Dendritic cell treated with granulocyte-macrophage colony-stimulating factor and Interleukin-4, amounts not matched to agents 40 ng/mL and 50 ng/mL, for 4 days (primary cell): ENCODE data around the gene ADD3.

Experiments
- H3K27ac Mint-ChIP-seq: one replicate; pipeline ENCODE4 v1.8.0; 2022; ENCODE audit warnings: mild to moderate bottlenecking, mixed read lengths
- H3K27me3 Mint-ChIP-seq: one replicate; pipeline ENCODE4 v1.8.0; 2022; ENCODE audit warnings: mild to moderate bottlenecking, mixed read lengths
- H3K36me3 Mint-ChIP-seq: one replicate; pipeline ENCODE4 v1.8.0; 2022; ENCODE audit warnings: low read depth, mixed read lengths
- H3K4me1 Mint-ChIP-seq: one replicate; pipeline ENCODE4 v1.8.0; 2022; ENCODE audit warnings: low read depth, mixed read lengths
- H3K4me3 Mint-ChIP-seq: one replicate; pipeline ENCODE4 v1.8.0; 2022; ENCODE audit warnings: mild to moderate bottlenecking, moderate library complexity, mixed read lengths
- H3K9me3 Mint-ChIP-seq: one replicate; pipeline ENCODE4 v1.8.0; 2022; ENCODE audit warnings: mixed read lengths
- intact Hi-C: fragments of 100-400 bp; cut with micrococcal nuclease; formaldehyde crosslinking; loops from one replicate; pipeline ENCODE4 v1.15.0; 2022

Gene ADD3

DNA sequence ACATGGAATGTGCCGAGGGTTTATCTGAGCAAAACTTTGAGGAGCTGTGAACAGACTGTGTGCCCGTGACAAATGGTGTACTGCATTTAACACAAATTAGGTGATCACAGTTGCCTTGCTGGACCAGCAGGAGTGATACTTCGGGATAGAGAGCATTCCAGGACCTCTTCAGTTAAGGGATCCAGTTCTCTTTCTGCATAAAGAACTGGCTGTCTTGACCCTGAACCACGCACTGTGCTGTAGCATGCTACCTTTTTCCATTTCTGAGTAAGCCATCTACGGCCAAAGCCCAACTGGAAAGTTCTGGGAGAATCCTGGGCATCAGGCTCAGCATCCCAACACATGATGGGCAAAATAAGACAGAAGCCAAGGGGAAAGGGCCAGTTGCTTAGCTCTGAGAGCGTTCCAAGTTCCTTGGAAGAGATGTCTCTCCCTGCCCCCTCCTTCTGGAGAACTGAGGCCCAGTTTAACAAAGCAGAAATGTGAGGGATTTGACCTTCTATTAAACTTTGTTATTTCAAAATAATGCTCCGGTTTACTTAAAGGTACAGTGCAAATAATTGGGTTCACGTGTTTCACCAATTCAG, 37.9 kb upstream of the ADD3 start:
- Mint-ChIP-seq H3K9me3 (no peaks in the 10 kb centered on the region), H3K36me3 (no peaks in the 10 kb centered on the region)

DNA sequence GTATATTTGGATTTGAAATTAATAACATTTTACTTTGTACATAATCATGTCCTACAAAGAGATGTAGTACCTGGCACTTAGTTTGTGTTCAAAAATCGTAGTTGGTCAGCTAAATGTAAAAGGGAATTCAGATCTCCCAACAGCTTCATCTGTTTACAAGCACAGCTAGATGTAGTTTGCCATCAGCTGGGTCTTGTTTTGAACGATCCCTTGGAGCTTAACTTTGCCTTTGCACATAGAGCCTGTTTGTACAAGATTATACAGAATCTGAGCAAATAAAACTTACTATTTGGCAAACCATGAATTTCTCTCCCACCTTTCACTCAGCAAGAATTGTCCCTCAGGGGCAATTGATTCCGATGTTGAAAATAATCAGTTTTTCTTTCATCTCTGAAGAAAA, 36.1 kb upstream of the ADD3 start:
- Mint-ChIP-seq H3K9me3 (no peaks in the 10 kb centered on the region), H3K4me3 (no peak overlapping the region), H3K27me3 (no peaks in the 10 kb centered on the region), H3K4me1 (peaks cover 9% of the 10 kb centered on the region), H3K27ac (no peak overlapping the region), H3K36me3 (no peaks in the 10 kb centered on the region)
- intact Hi-C loops, result no loop called here

More for the DNA sequence above, 37.9 kb upstream of the ADD3 start:
- intact Hi-C loops, result no loop called here
- Mint-ChIP-seq H3K4me1 (peaks cover 9% of the 10 kb centered on the region), H3K27me3 (no peaks in the 10 kb centered on the region), H3K4me3 (no peak overlapping the region), H3K27ac (no peak overlapping the region)

- Mint-ChIP-seq H3K4me1 (peaks cover 10% of the 10 kb centered on the region), H3K27me3 (no peaks in the 10 kb centered on the region), H3K9me3 (no peaks in the 10 kb centered on the region), H3K27ac (no peak overlapping the region), H3K36me3 (no peaks in the 10 kb centered on the region), H3K4me3 (no peak overlapping the region)
- intact Hi-C loops, result no loop called here
Measured at GRCh38 chr10:109972372-109973001, 35.3 kb upstream of the ADD3 start.

- no peaks in the 10 kb centered on the region for H3K9me3 Mint-ChIP-seq
- no peak overlapping the region for H3K27ac Mint-ChIP-seq
- no peaks in the 10 kb centered on the region for H3K27me3 Mint-ChIP-seq
- no peak overlapping the region for H3K4me3 Mint-ChIP-seq
- no peaks in the 10 kb centered on the region for H3K36me3 Mint-ChIP-seq
- intact Hi-C loops, result no loop called here
- peaks cover 17% of the 10 kb centered on the region for H3K4me1 Mint-ChIP-seq
Measured at GRCh38 chr10:109973326-109973829, 34.4 kb upstream of the ADD3 start.

- intact Hi-C loops, result loop anchor here (5.0 kb wide), 1 partner anchor 143 kb away; no protein-coding TSS in a partner anchor
- Mint-ChIP-seq H3K27me3 (no peaks in the 10 kb centered on the region), H3K4me3 (no peak overlapping the region), H3K4me1 (peaks cover 8% of the 10 kb centered on the region), H3K36me3 (no peaks in the 10 kb centered on the region), H3K9me3 (no peaks in the 10 kb centered on the region), H3K27ac (no peak overlapping the region)
Measured at GRCh38 chr10:109974504-109975191, 33.1 kb upstream of the ADD3 start.

DNA sequence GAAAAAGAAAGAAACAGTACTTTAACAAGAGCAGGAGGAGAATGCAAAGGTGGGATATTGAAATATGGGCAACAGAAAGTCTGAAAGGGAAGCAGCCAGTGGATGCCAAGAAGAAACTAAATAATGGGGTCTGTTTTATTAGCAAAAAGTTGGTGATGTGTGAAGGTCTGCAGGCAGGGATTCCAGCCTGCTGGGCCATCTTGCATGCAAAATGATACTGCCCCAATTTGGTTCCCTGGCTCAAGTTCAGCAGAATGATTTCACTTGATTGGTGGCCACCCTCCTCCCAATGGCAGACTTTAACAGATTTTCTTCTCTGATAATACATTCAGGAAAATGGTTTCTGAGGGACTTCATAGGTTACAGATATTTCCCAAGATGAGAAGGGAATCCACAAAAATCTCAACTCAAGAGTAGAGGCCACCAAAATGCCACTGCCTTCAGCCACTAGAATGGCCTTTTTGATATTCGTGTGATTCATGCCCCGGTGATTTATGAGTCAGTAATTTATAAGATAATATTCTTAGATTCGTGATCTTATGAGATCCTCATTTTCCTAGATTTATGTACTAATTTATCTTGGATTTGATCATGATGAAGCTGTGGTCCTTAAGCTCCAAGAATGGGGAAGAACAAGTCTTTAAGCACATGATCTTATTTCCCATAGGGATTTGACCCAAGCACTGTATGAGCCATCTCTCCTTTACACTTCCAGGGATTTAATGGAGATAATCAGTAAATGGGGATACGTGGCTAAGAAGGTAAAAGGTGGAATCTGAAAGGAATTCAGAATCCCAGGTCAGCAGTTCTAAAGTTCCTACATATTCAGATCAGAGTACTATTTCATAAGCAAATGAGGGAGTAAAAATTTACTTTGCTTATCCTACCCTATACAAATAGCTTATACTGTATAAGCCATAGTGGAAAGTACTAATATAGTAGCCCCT, 32.3 kb upstream of the ADD3 start:
- no peaks in the 10 kb centered on the region for H3K9me3 Mint-ChIP-seq
- no peak overlapping the region for H3K4me3 Mint-ChIP-seq

GRCh38 chr10:109976681-109977080, 31.1 kb upstream of the ADD3 start:
- Mint-ChIP-seq H3K4me3 (no peak overlapping the region), H3K4me1 (peaks cover 10% of the 10 kb centered on the region), H3K9me3 (no peaks in the 10 kb centered on the region), H3K27me3 (no peaks in the 10 kb centered on the region), H3K27ac (no peak overlapping the region), H3K36me3 (no peaks in the 10 kb centered on the region)
- intact Hi-C loops, result loop anchor here (5.0 kb wide), 1 partner anchor 141 kb away; no protein-coding TSS in a partner anchor

More for the DNA sequence above, 32.3 kb upstream of the ADD3 start:
- Mint-ChIP-seq H3K27ac (no peak overlapping the region), H3K4me1 (peaks cover 8% of the 10 kb centered on the region), H3K36me3 (no peaks in the 10 kb centered on the region), H3K27me3 (no peaks in the 10 kb centered on the region)
- intact Hi-C loops, result loop anchor here (5.0 kb wide), 1 partner anchor 142 kb away; no protein-coding TSS in a partner anchor

GRCh38 chr10:109977382-109977806, 30.4 kb upstream of the ADD3 start:
- intact Hi-C loops, result loop anchor here (5.0 kb wide), 1 partner anchor 140 kb away; no protein-coding TSS in a partner anchor
- H3K27ac Mint-ChIP-seq, result no peak overlapping the region
- H3K9me3 Mint-ChIP-seq, result no peaks in the 10 kb centered on the region
- no peaks in the 10 kb centered on the region for H3K36me3 Mint-ChIP-seq
- H3K4me1 Mint-ChIP-seq, result peaks cover 17% of the 10 kb centered on the region
- H3K27me3 Mint-ChIP-seq, result no peaks in the 10 kb centered on the region
- H3K4me3 Mint-ChIP-seq, result no peak overlapping the region

GRCh38 chr10:109978481-109978880, 29.3 kb upstream of the ADD3 start:
- Mint-ChIP-seq H3K4me3 (no peak overlapping the region), H3K27me3 (no peaks in the 10 kb centered on the region), H3K27ac (no peak overlapping the region), H3K36me3 (no peaks in the 10 kb centered on the region), H3K4me1 (peaks cover 22% of the 10 kb centered on the region), H3K9me3 (no peaks in the 10 kb centered on the region)
- intact Hi-C loops, result loop anchor here (5.0 kb wide), 1 partner anchor 139 kb away; no protein-coding TSS in a partner anchor

GRCh38 chr10:109979215-109979614, 28.6 kb upstream of the ADD3 start:
- no peaks in the 10 kb centered on the region for H3K27me3 Mint-ChIP-seq
- H3K9me3 Mint-ChIP-seq, result no peaks in the 10 kb centered on the region
- H3K4me1 Mint-ChIP-seq, result peaks cover 28% of the 10 kb centered on the region
- intact Hi-C loops, result loop anchor here (5.0 kb wide), 1 partner anchor 138 kb away; no protein-coding TSS in a partner anchor
- no peaks in the 10 kb centered on the region for H3K36me3 Mint-ChIP-seq
- H3K4me3 Mint-ChIP-seq, result no peak overlapping the region
- no peak overlapping the region for H3K27ac Mint-ChIP-seq

GRCh38 chr10:109981650-109982049, 26.1 kb upstream of the ADD3 start:
- peaks cover 29% of the 10 kb centered on the region for H3K4me1 Mint-ChIP-seq
- peaks cover 10% of the 10 kb centered on the region for H3K9me3 Mint-ChIP-seq
- H3K27me3 Mint-ChIP-seq, result no peaks in the 10 kb centered on the region
- intact Hi-C loops, result loop anchor here (5.0 kb wide), 1 partner anchor 41 kb away; no protein-coding TSS in a partner anchor
- H3K27ac Mint-ChIP-seq, result peak overlapping the region; percentile 34
- no peaks in the 10 kb centered on the region for H3K36me3 Mint-ChIP-seq
- H3K4me3 Mint-ChIP-seq, result no peak overlapping the region

- intact Hi-C loops, result loop anchor here (5.0 kb wide), 1 partner anchor 40 kb away; no protein-coding TSS in a partner anchor
- peak overlapping the region; percentile 34 for H3K27ac Mint-ChIP-seq
Measured at GRCh38 chr10:109982123-109982522, 25.7 kb upstream of the ADD3 start.

GRCh38 chr10:109982812-109983211, 25.0 kb upstream of the ADD3 start:
- intact Hi-C loops, result loop anchor here (5.0 kb wide), 1 partner anchor 39 kb away; no protein-coding TSS in a partner anchor
- peaks cover 25% of the 10 kb centered on the region for H3K4me1 Mint-ChIP-seq
- peak overlapping the region; percentile 34 for H3K27ac Mint-ChIP-seq
- H3K9me3 Mint-ChIP-seq, result peaks cover 14% of the 10 kb centered on the region
- H3K4me3 Mint-ChIP-seq, result no peak overlapping the region
- H3K27me3 Mint-ChIP-seq, result no peaks in the 10 kb centered on the region
- H3K36me3 Mint-ChIP-seq, result no peaks in the 10 kb centered on the region

More at GRCh38 chr10:109982123-109982522, 25.7 kb upstream of the ADD3 start:
- H3K27me3 Mint-ChIP-seq, result no peaks in the 10 kb centered on the region
- no peaks in the 10 kb centered on the region for H3K36me3 Mint-ChIP-seq
- peaks cover 29% of the 10 kb centered on the region for H3K4me1 Mint-ChIP-seq
- peaks cover 10% of the 10 kb centered on the region for H3K9me3 Mint-ChIP-seq
- no peak overlapping the region for H3K4me3 Mint-ChIP-seq
